K562 (cell line): ENCODE measurements around the gene HTT-AS. TPM values are rescaled to one million over a fixed set of nuclear protein-coding genes. Genes with fewer than 3 reads are reported as not detected.

Source experiments
- BRD9 ChIP-seq: fragments of 450-650 bp; IDR thresholded peaks from 2 replicates; pipeline ENCODE4 v1.6.1; 2018; ENCODE audit warnings: low read depth; ENCODE audit not compliant: partially characterized antibody
- DEAF1 ChIP-seq: fragments of 450-650 bp; formaldehyde crosslinking; IDR thresholded peaks from 2 replicates; pipeline ENCODE4 v1.4.0; 2020; ENCODE audit warnings: mild to moderate bottlenecking, moderate library complexity
- DPF2 ChIP-seq: fragments of 450-650 bp; IDR thresholded peaks from 2 replicates; pipeline ENCODE4 v1.6.1; 2016
- EWSR1 ChIP-seq: fragments of 450-650 bp; IDR thresholded peaks from 2 replicates; pipeline ENCODE4 v1.6.1; 2018; ENCODE audit warnings: borderline replicate concordance, mild to moderate bottlenecking, low read depth, moderate library complexity; ENCODE audit not compliant: partially characterized antibody
- FOXP1 ChIP-seq: sonication (generic); formaldehyde crosslinking; IDR thresholded peaks from 2 replicates; pipeline ENCODE4 v1.8.0; 2022; ENCODE audit warnings: mild to moderate bottlenecking, missing genetic modification reagents
- GTF2F1 ChIP-seq: IDR thresholded peaks from 2 replicates; pipeline ENCODE4 v1.6.1; 2011; ENCODE audit warnings: low read depth, low read length, improper control_type of control experiment
- MCM5 ChIP-seq: fragments of 450-650 bp; IDR thresholded peaks from 2 replicates; pipeline ENCODE4 v1.6.1; 2016; ENCODE audit warnings: low read depth
- MIER1 ChIP-seq: fragments of 450-650 bp; IDR thresholded peaks from 2 replicates; pipeline ENCODE4 v1.6.1; 2016; ENCODE audit warnings: antibody characterized with exemption, mild to moderate bottlenecking, low read depth
- NCOA2 ChIP-seq, 2 experiments: fragments of 450-650 bp; IDR thresholded peaks; 2 replicates each; pipeline ENCODE4 v1.6.1; 2018; ENCODE audit warnings: mild to moderate bottlenecking in 2 of 2, moderate library complexity in 1 of 2; ENCODE audit not compliant: partially characterized antibody in 2 of 2
- PCBP2 ChIP-seq: fragments of 200-400 bp; formaldehyde crosslinking; IDR thresholded peaks from 2 replicates; pipeline ENCODE4 v1.6.1; 2018; ENCODE audit warnings: low read length, low read depth, mild to moderate bottlenecking, moderate library complexity; ENCODE audit not compliant: poor library complexity, severe bottlenecking
- RNF2 ChIP-seq: sonication (generic); IDR thresholded peaks from 2 replicates; pipeline ENCODE4 v1.6.1; 2016
- RUNX1 ChIP-seq: sonication (generic); IDR thresholded peaks from 2 replicates; pipeline ENCODE4 v1.6.1; 2016; ENCODE audit warnings: antibody characterized with exemption, low read depth
- SMAD3 ChIP-seq: fragments of 450-650 bp; formaldehyde crosslinking; conservative IDR thresholded peaks from 2 replicates; pipeline ENCODE4 v1.4.0; 2020; ENCODE audit warnings: mild to moderate bottlenecking
- VEZF1 ChIP-seq: fragments of 200-800 bp; sonication (Bioruptor generic); IDR thresholded peaks from 2 replicates; pipeline ENCODE4 v1.6.1; 2017; ENCODE audit warnings: missing genetic modification characterization, missing compliant biosample characterization
- ZNF165 ChIP-seq: fragments of 250-450 bp; sonication (Bioruptor Pico); IDR thresholded peaks from 2 replicates; pipeline ENCODE4 v1.4.0; 2020; ENCODE audit warnings: borderline replicate concordance
- ZNF311 ChIP-seq: fragments of 250-450 bp; sonication (Bioruptor Pico); IDR thresholded peaks from 2 replicates; pipeline ENCODE4 v1.4.0; 2020; ENCODE audit warnings: mild to moderate bottlenecking, moderate library complexity
- polyA plus RNA-seq, 8 experiments: library from polyadenylated mRNA; depleted of rRNA in 4 of 8; stranded (reverse) in 5 of 8; unstranded in 3 of 8; fragments of >200 nt; fragmentation: Nextera tagmentation in 2 of 8; fragmentation: Illumina TruSeq in 1 of 8; extraction: Ambion mirVana in 2 of 8; extraction: Trizol in 1 of 8; gene quantifications; 2 replicates each; pipeline versions ENCODE4 v1.2.1 to v1.2.3, GENCODE V29; 2011 to 2014; ENCODE audit warnings: inconsistent platforms in 1 of 8, missing spikeins in 1 of 8
- total RNA-seq, 7 experiments: library from RNA; depleted of rRNA in 6 of 7; stranded (reverse); fragments of >200 nt in 6 of 7; fragmentation: Illumina TruSeq in 2 of 7; extraction: Trizol in 2 of 7; gene quantifications; 2 replicates each; pipeline versions ENCODE4 v1.2.1 to v1.2.3, GENCODE V29; 2011 to 2021; ENCODE audit warnings: low replicate concordance in 1 of 7
- TF ChIP-seq, protein P1 (sequence below): fragments of 200-800 bp; sonication (Bioruptor generic); IDR thresholded peaks from 2 replicates; pipeline ENCODE4 v1.6.1; 2017; ENCODE audit warnings: missing genetic modification characterization, missing compliant biosample characterization
- TF ChIP-seq, protein P2 (sequence below): IDR thresholded peaks from 2 replicates; pipeline ENCODE4 v1.6.1; 2012; ENCODE audit warnings: low read depth, low read length, improper control_type of control experiment, borderline replicate concordance
- TF ChIP-seq, protein P3 (sequence below): fragments of 250-450 bp; sonication (Bioruptor Pico); IDR thresholded peaks from 2 replicates; pipeline ENCODE4 v1.5.0; 2020; ENCODE audit warnings: mild to moderate bottlenecking, borderline replicate concordance

The HTT-AS gene
- total and polyA plus RNA-seq, 9 of the 15 experiments (the other 6 are each of a cell fraction or from before 2014, with no cell fraction given) = not detected

DNA sequence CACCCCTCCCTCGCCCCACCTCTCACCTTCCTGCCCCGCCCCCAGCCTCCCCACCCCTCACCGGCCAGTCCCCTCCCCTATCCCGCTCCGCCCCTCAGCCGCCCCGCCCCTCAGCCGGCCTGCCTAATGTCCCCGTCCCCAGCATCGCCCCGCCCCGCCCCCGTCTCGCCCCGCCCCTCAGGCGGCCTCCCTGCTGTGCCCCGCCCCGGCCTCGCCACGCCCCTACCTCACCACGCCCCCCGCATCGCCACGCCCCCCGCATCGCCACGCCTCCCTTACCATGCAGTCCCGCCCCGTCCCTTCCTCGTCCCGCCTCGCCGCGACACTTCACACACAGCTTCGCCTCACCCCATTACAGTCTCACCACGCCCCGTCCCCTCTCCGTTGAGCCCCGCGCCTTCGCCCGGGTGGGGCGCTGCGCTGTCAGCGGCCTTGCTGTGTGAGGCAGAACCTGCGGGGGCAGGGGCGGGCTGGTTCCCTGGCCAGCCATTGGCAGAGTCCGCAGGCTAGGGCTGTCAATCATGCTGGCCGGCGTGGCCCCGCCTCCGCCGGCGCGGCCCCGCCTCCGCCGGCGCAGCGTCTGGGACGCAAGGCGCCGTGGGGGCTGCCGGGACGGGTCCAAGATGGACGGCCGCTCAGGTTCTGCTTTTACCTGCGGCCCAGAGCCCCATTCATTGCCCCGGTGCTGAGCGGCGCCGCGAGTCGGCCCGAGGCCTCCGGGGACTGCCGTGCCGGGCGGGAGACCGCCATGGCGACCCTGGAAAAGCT lies at the start of gene HTT-AS, which contains the start of gene HTT (continued):
- TF ChIP-seq, protein P1, sequence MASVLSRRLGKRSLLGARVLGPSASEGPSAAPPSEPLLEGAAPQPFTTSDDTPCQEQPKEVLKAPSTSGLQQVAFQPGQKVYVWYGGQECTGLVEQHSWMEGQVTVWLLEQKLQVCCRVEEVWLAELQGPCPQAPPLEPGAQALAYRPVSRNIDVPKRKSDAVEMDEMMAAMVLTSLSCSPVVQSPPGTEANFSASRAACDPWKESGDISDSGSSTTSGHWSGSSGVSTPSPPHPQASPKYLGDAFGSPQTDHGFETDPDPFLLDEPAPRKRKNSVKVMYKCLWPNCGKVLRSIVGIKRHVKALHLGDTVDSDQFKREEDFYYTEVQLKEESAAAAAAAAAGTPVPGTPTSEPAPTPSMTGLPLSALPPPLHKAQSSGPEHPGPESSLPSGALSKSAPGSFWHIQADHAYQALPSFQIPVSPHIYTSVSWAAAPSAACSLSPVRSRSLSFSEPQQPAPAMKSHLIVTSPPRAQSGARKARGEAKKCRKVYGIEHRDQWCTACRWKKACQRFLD = no peak
- TF ChIP-seq NCOA2 (IDR thresholded peaks at IDR 0.05; ENCODE audit: partially characterized antibody in 2 of 2) (no peak), SMAD3 (CRISPR knock-in tag) (no peak), VEZF1 (peak; percentile 69), FOXP1 (CRISPR knock-in tag) (no peak), ZNF165 (no peak), MIER1 (no peak), ZNF311 (CRISPR knock-in tag) (no peak), DEAF1 (CRISPR knock-in tag) (no peak), BRD9 (no peak), EWSR1 (no peak), GTF2F1 (no peak), RNF2 (no peak), MCM5 (no peak), PCBP2 (no peak), RUNX1 (no peak), DPF2 (no peak)
- TF ChIP-seq, protein P2, sequence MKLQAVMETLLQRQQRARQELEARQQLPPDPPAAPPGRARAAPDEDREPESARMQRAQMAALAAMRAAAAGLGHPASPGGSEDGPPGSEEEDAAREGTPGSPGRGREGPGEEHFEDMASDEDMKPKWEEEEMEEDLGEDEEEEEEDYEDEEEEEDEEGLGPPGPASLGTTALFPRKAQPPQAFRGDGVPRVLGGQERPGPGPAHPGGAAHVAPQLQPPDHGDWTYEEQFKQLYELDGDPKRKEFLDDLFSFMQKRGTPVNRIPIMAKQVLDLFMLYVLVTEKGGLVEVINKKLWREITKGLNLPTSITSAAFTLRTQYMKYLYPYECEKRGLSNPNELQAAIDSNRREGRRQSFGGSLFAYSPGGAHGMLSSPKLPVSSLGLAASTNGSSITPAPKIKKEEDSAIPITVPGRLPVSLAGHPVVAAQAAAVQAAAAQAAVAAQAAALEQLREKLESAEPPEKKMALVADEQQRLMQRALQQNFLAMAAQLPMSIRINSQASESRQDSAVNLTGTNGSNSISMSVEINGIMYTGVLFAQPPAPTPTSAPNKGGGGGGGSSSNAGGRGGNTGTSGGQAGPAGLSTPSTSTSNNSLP = no peak
- TF ChIP-seq, protein P3, sequence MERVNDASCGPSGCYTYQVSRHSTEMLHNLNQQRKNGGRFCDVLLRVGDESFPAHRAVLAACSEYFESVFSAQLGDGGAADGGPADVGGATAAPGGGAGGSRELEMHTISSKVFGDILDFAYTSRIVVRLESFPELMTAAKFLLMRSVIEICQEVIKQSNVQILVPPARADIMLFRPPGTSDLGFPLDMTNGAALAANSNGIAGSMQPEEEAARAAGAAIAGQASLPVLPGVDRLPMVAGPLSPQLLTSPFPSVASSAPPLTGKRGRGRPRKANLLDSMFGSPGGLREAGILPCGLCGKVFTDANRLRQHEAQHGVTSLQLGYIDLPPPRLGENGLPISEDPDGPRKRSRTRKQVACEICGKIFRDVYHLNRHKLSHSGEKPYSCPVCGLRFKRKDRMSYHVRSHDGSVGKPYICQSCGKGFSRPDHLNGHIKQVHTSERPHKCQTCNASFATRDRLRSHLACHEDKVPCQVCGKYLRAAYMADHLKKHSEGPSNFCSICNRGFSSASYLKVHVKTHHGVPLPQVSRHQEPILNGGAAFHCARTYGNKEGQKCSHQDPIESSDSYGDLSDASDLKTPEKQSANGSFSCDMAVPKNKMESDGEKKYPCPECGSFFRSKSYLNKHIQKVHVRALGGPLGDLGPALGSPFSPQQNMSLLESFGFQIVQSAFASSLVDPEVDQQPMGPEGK (CRISPR knock-in tag) = no peak
